K562 (cell line): ENCODE data around the gene ITPR1. TPM values are rescaled to one million over a fixed set of nuclear protein-coding genes. Genes with fewer than 3 reads are reported as not detected.

Source experiments
- ATAC-seq: fragments of 200-7000 bp; cut with Tn5 transposase; 3 replicates; pipeline ENCODE4 v1.9.1; 2020; ENCODE audit warnings: moderate library complexity
- BruUV-seq: library from RNA; stranded (reverse); fragments of 400-500 nt; replicated peaks from 2 replicates; lab custom pipeline; 2021; lab: Mats Ljungman, UMichigan
- CTCF ChIA-PET: fragments of 300-600 bp; formaldehyde crosslinking; extraction: SDS; loops from one replicate; lab custom pipeline; 2021; ENCODE audit warnings: low intra/inter-chr PET ratio; lab: Yijun Ruan, JAX
- POLR2A ChIA-PET: fragments of 300-600, 350-650 bp; sonication (Branson Sonifier 250); formaldehyde crosslinking; extraction: SDS; loops from one replicate; lab custom pipeline; 2021; ENCODE audit warnings: antibody characterized with exemption, inconsistent platforms; lab: Yijun Ruan, JAX
- DNase-seq, 4 experiments: peaks; one replicate each; pipeline versions ENCODE4 v3.0.0 to v3.0.0-alpha.2; 2011 to 2018; ENCODE audit warnings: low spot score in 3 of 4, mixed read lengths in 3 of 4; ENCODE audit errors: extremely low read depth in 1 of 4
- FAIRE-seq: peaks from 2 replicates; lab custom pipeline; 2011; peaks lifted over from hg19 to GRCh38; lab: Jason Lieb, UNC
- H2AFZ ChIP-seq: 2 replicates; pipeline ENCODE4 v1.6.0; 2011; ENCODE audit warnings: low read depth, low read length, control low read depth, inconsistent platforms
- H3K27ac ChIP-seq: fragments of 200-600 bp; 3 replicates; pipeline ENCODE4 v1.8.0; 2011; ENCODE audit warnings: low read depth, mild to moderate bottlenecking, control low read depth, inconsistent platforms, low read length, moderate library complexity, mixed read lengths; ENCODE audit errors: extremely low read depth
- H3K27me3 ChIP-seq, 2 experiments: fragments of 300-600 bp in 1 of 2; 2 replicates in 1 of 2; 3 replicates in 1 of 2; pipeline versions ENCODE4 v1.6.0 to v1.8.0; 2011; ENCODE audit warnings: inconsistent platforms in 2 of 2, low read length in 2 of 2, mild to moderate bottlenecking in 1 of 2, mixed read lengths in 1 of 2, moderate library complexity in 1 of 2; ENCODE audit not compliant: control insufficient read depth in 2 of 2, insufficient read depth in 2 of 2
- H3K36me3 ChIP-seq: fragments of 300-600 bp; 3 replicates; pipeline ENCODE4 v1.8.0; 2011; ENCODE audit warnings: mild to moderate bottlenecking, low read length, inconsistent platforms; ENCODE audit not compliant: control insufficient read depth, insufficient read depth
- H3K4me1 ChIP-seq, 2 experiments: fragments of 200-600 bp in 1 of 2; replicated peaks in 1 of 2; 2 replicates in 1 of 2; 3 replicates in 1 of 2; pipeline versions ENCODE4 v1.5.1 to v1.8.0; 2011; ENCODE audit warnings: inconsistent platforms in 2 of 2, low read length in 2 of 2, mild to moderate bottlenecking in 1 of 2, mixed read lengths in 1 of 2, moderate library complexity in 1 of 2; ENCODE audit not compliant: control insufficient read depth in 2 of 2, insufficient read depth in 2 of 2
- H3K4me2 ChIP-seq: 2 replicates; pipeline ENCODE4 v1.6.1; 2011; ENCODE audit warnings: low read length, control low read depth, inconsistent platforms, mixed read lengths; ENCODE audit not compliant: insufficient read depth
- H3K4me3 ChIP-seq: fragments of 200-600 bp; sonication (generic), shearing (Covaris generic); 2 replicates; pipeline ENCODE4 v1.5.1; 2016; ENCODE audit warnings: control low read depth, inconsistent platforms
- H3K79me2 ChIP-seq: fragments of 200-600 bp; 3 replicates; pipeline ENCODE4 v1.8.0; 2011; ENCODE audit warnings: low read length, inconsistent platforms; ENCODE audit not compliant: control insufficient read depth, insufficient read depth
- H3K9ac ChIP-seq, 2 experiments: 2 replicates each; pipeline versions ENCODE4 v1.6.0 to v1.6.1; 2011; ENCODE audit warnings: low read depth in 2 of 2, low read length in 2 of 2, control low read depth in 1 of 2, inconsistent platforms in 1 of 2, mild to moderate bottlenecking in 1 of 2, mixed read lengths in 1 of 2; ENCODE audit not compliant: insufficient read depth in 1 of 2
- H3K9me1 ChIP-seq: one replicate; pipeline ENCODE4 v1.6.0; 2011; ENCODE audit warnings: inconsistent platforms, mild to moderate bottlenecking, low read length, moderate library complexity; ENCODE audit not compliant: control insufficient read depth, insufficient read depth
- H3K9me3 ChIP-seq: replicated peaks from 2 replicates; pipeline ENCODE4 v1.5.1; 2011; ENCODE audit warnings: low read depth, low read length, inconsistent platforms; ENCODE audit not compliant: control insufficient read depth, insufficient read depth
- H4K20me1 ChIP-seq: replicated peaks from 2 replicates; pipeline ENCODE4 v1.6.1; 2011; ENCODE audit warnings: low read length, inconsistent platforms, mixed read lengths; ENCODE audit not compliant: control insufficient read depth, insufficient read depth
- BRCA1 ChIP-seq, 2 experiments: fragments of 450-650 bp in 1 of 2; sonication (generic) in 1 of 2; formaldehyde crosslinking in 1 of 2; IDR thresholded peaks; 2 replicates each; pipeline versions ENCODE4 v1.5.0 to v1.6.1; 2017 to 2020; ENCODE audit warnings: mild to moderate bottlenecking in 1 of 2, missing genetic modification reagents in 1 of 2
- ESRRB ChIP-seq: fragments of 250-450 bp; sonication (Bioruptor Pico); IDR thresholded peaks from 2 replicates; pipeline ENCODE4 v1.5.0; 2020; ENCODE audit warnings: mild to moderate bottlenecking, moderate library complexity, borderline replicate concordance
- ETV5 ChIP-seq: sonication (generic); formaldehyde crosslinking; IDR thresholded peaks from 2 replicates; pipeline ENCODE4 v1.4.0; 2020; ENCODE audit warnings: low read depth, mild to moderate bottlenecking, missing genetic modification reagents
- HIVEP1 ChIP-seq: fragments of 250-450 bp; sonication (Bioruptor Pico); IDR thresholded peaks from 2 replicates; pipeline ENCODE4 v1.4.0; 2020; ENCODE audit warnings: mild to moderate bottlenecking
- JUN ChIP-seq, 2 experiments: sonication (generic) in 1 of 2; formaldehyde crosslinking in 1 of 2; IDR thresholded peaks; 2 replicates each; pipeline versions ENCODE4 v1.6.1 to v1.8.0; 2012 to 2022; ENCODE audit warnings: borderline replicate concordance in 2 of 2, mild to moderate bottlenecking in 2 of 2, improper control_type of control experiment in 1 of 2, low read depth in 1 of 2, low read length in 1 of 2, missing genetic modification reagents in 1 of 2
- MEF2A ChIP-seq: IDR thresholded peaks from 2 replicates; pipeline ENCODE4 v1.6.1; 2011; ENCODE audit warnings: low read depth, mild to moderate bottlenecking, low read length, moderate library complexity; ENCODE audit not compliant: control insufficient read depth
- NFE2 ChIP-seq: IDR thresholded peaks from 2 replicates; pipeline ENCODE4 v1.6.1; 2014; ENCODE audit warnings: antibody characterized with exemption, low read depth
- NR2C2 ChIP-seq, 2 experiments: fragments of 200-800 bp in 1 of 2; sonication (Bioruptor generic) in 1 of 2; sonication (generic) in 1 of 2; formaldehyde crosslinking in 1 of 2; IDR thresholded peaks; 2 replicates each; pipeline versions ENCODE4 v1.6.1 to v1.8.0; 2016 to 2022; ENCODE audit warnings: mild to moderate bottlenecking in 1 of 2, missing compliant biosample characterization in 1 of 2, missing genetic modification characterization in 1 of 2, missing genetic modification reagents in 1 of 2
- PHTF2 ChIP-seq: fragments of 250-450 bp; sonication (Bioruptor Pico); IDR thresholded peaks from 2 replicates; pipeline ENCODE4 v1.5.0; 2021; ENCODE audit warnings: mild to moderate bottlenecking
- POLR2G ChIP-seq: fragments of 200-400 bp; formaldehyde crosslinking; IDR thresholded peaks from 2 replicates; pipeline ENCODE4 v1.6.1; 2017; ENCODE audit warnings: low read depth, mild to moderate bottlenecking, antibody characterized with exemption, low read length, moderate library complexity
- PTTG1 ChIP-seq: fragments of 450-650 bp; IDR thresholded peaks from 2 replicates; pipeline ENCODE4 v1.6.1; 2016; ENCODE audit warnings: low read depth, mild to moderate bottlenecking, missing genetic modification characterization, missing compliant biosample characterization
- RBFOX2 ChIP-seq: fragments of 200-400 bp; formaldehyde crosslinking; IDR thresholded peaks from 2 replicates; pipeline ENCODE4 v1.6.1; 2017; ENCODE audit warnings: low read depth, mild to moderate bottlenecking, low read length, moderate library complexity
- RCOR1 ChIP-seq, 2 experiments: IDR thresholded peaks; 2 replicates each; pipeline ENCODE4 v1.6.1; 2012; ENCODE audit warnings: low read depth in 2 of 2, low read length in 2 of 2, borderline replicate concordance in 1 of 2, improper control_type of control experiment in 1 of 2
- ZC3H4 ChIP-seq: sonication (generic); formaldehyde crosslinking; IDR thresholded peaks from 2 replicates; pipeline ENCODE4 v1.9.0; 2021; ENCODE audit warnings: missing genetic modification reagents, borderline replicate concordance
- ZNF274 ChIP-seq: IDR thresholded peaks from 2 replicates; pipeline ENCODE4 v1.6.1; 2011; ENCODE audit warnings: low read depth, mild to moderate bottlenecking, low read length, moderate library complexity, borderline replicate concordance
- ZNF830 ChIP-seq: fragments of 250-450 bp; sonication (Bioruptor Pico); IDR thresholded peaks from 2 replicates; pipeline ENCODE4 v1.5.0; 2021; ENCODE audit warnings: mild to moderate bottlenecking
- WGBS: fragments of 100-300 bp; shearing (Covaris generic); methylation state at CpG from one replicate; pipeline ENCODE4 v1.1.6; 2016; ENCODE audit warnings: low coverage, mixed read lengths; ENCODE audit not compliant: insufficient coverage; ENCODE audit errors: missing lambda C conversion rate; 5-methylcytosine and 5-hydroxymethylcytosine counted together
- in situ Hi-C: fragments of 300-500 bp; cut with MboI; formaldehyde crosslinking; loops from 4 replicates; pipeline ENCODE4 v1.15.0; 2018; ENCODE audit warnings: inconsistent platforms, mixed read lengths
- intact Hi-C: fragments of 100-400 bp; cut with micrococcal nuclease; formaldehyde crosslinking; loops from 2 replicates; pipeline ENCODE4 v1.14.2; 2022
- polyA plus RNA-seq, 8 experiments: library from polyadenylated mRNA; depleted of rRNA in 4 of 8; stranded (reverse) in 5 of 8; unstranded in 3 of 8; fragments of >200 nt; fragmentation: Nextera tagmentation in 2 of 8; fragmentation: Illumina TruSeq in 1 of 8; extraction: Ambion mirVana in 2 of 8; extraction: Trizol in 1 of 8; gene quantifications; 2 replicates each; pipeline versions ENCODE4 v1.2.1 to v1.2.3, GENCODE V29; 2011 to 2014; ENCODE audit warnings: inconsistent platforms in 1 of 8, missing spikeins in 1 of 8
- total RNA-seq, 7 experiments: library from RNA; depleted of rRNA in 6 of 7; stranded (reverse); fragments of >200 nt in 6 of 7; fragmentation: Illumina TruSeq in 2 of 7; extraction: Trizol in 2 of 7; gene quantifications; 2 replicates each; pipeline versions ENCODE4 v1.2.1 to v1.2.3, GENCODE V29; 2011 to 2021; ENCODE audit warnings: low replicate concordance in 1 of 7

Gene ITPR1
- total and polyA plus RNA-seq, 9 of the 15 experiments (the other 6 are each of a cell fraction or from before 2014, with no cell fraction given), result 22.4 to 40.0 (median 27.4) TPM

GRCh38 chr3:4821338-4821737 is 328.2 kb downstream of the ITPR1 start:
- Histone ChIP-seq H3K4me3 (no peak overlapping the region), H3K4me1 (peaks cover 32 to 87% of the 10 kb centered on the region in 2 experiments), H4K20me1 (no peaks in the 10 kb centered on the region), H2AFZ (no peak overlapping the region), H3K36me3 (peaks cover 93% of the 10 kb centered on the region), H3K9me3 (no peaks in the 10 kb centered on the region), H3K27ac (no peak overlapping the region; the same call in 2 of the 3 replicates), H3K4me2 (no peak overlapping the region), H3K9ac (no peak overlapping the region), H3K27me3 (no peaks in the 10 kb centered on the region), H3K79me2 (peaks cover 69% of the 10 kb centered on the region), H3K9me1 (peaks cover under 1% of the 10 kb centered on the region)
- DNase-seq (no peak), FAIRE-seq (no peak), ATAC-seq (no peak)
- TF ChIP-seq NFE2 (peak; percentile 25; the same call in 1 of the 2 replicates), ZNF274 (no peak), BRCA1 (IDR thresholded peaks at IDR 0.05) (no peak), BRCA1 (CRISPR knock-in tag; IDR thresholded peaks at IDR 0.05) (0 out of 2 replicates have a peak, but pooled peaks have one; percentile 27)
- intact Hi-C loops (no loop called here), in situ Hi-C loops (no loop called here)
- no TSS peak for BruUV-seq
- ChIA-PET POLR2A (interaction anchor here (0.5 to 1.4 kb wide), 4 partner anchors 11 to 174 kb away, joined by 3 to 5 read pairs (median 4); no protein-coding TSS in a partner anchor), CTCF (no interaction called here)
- 73% methylated on average over 2 of the region's 2 CpGs for WGBS

GRCh38 chr3:4821975-4822374 is 328.8 kb downstream of the ITPR1 start:
- CTCF ChIA-PET, result interaction anchor here (0.6 kb wide), 1 partner anchor 93 kb away, joined by 5 read pairs; no protein-coding TSS in a partner anchor
- H2AFZ ChIP-seq, result no peak overlapping the region
- no peak overlapping the region for H3K4me2 ChIP-seq
- FAIRE-seq (no peak), DNase-seq (no peak), ATAC-seq (no peak)
- intact Hi-C loops (no loop called here), in situ Hi-C loops (no loop called here)
- peaks cover 7% of the 10 kb centered on the region for H3K9me1 ChIP-seq
- no peak overlapping the region for H3K4me3 ChIP-seq
- H3K4me1 ChIP-seq, result peaks cover 38 to 90% of the 10 kb centered on the region in 2 experiments
- WGBS, result 92% methylated on average over 11 of the region's 11 CpGs
- POLR2A ChIA-PET, result interaction anchor here (0.5 to 1.4 kb wide), 6 partner anchors 12 to 285 kb away, joined by 3 to 5 read pairs (median 4); no protein-coding TSS in a partner anchor
- H4K20me1 ChIP-seq, result no peaks in the 10 kb centered on the region
- peaks cover 69% of the 10 kb centered on the region for H3K79me2 ChIP-seq
- no peaks in the 10 kb centered on the region for H3K27me3 ChIP-seq
- H3K9me3 ChIP-seq, result no peaks in the 10 kb centered on the region
- peak overlapping the region in 1 of 2 experiments; percentile 76; a peak in 1 of 4 replicates for H3K9ac ChIP-seq
- no TSS peak for BruUV-seq
- peaks cover 94% of the 10 kb centered on the region for H3K36me3 ChIP-seq
- H3K27ac ChIP-seq, result no peak overlapping the region; the same call in 2 of the 3 replicates
- TF ChIP-seq JUN (IDR thresholded peaks at IDR 0.05; ENCODE audit: borderline replicate concordance, low read depth, low read length) (no peak), JUN (CRISPR knock-in tag; IDR thresholded peaks at IDR 0.05; ENCODE audit: borderline replicate concordance) (no peak), RCOR1 (IDR thresholded peaks at IDR 0.05; ENCODE audit: borderline replicate concordance in 1 of 2, low read depth in 2 of 2, low read length in 2 of 2) (no peak), MEF2A (no peak), POLR2G (peak; percentile 43; the same call in 1 of the 2 replicates), HIVEP1 (no peak), NR2C2 (CRISPR knock-in tag; IDR thresholded peaks at IDR 0.05) (no peak), NR2C2 (tag; IDR thresholded peaks at IDR 0.05) (no peak), PTTG1 (tag) (no peak), ETV5 (CRISPR knock-in tag) (no peak), PHTF2 (CRISPR knock-in tag) (no peak), ESRRB (no peak), RBFOX2 (peak; percentile 55; the same call in 1 of the 2 replicates), ZC3H4 (no peak), ZNF830 (CRISPR knock-in tag) (0 out of 2 replicates have a peak, but pooled peaks have one; percentile 35)
